GM12892 (cell line): Measurements from ENCODE around the gene SECTM1.

Source experiments
- POLR2A ChIP-seq: IDR thresholded peaks from 2 replicates; pipeline ENCODE4 v1.6.1; 2011; ENCODE audit warnings: low read depth, low read length, control low read depth
- POLR2AphosphoS5 ChIP-seq: IDR thresholded peaks from 2 replicates; pipeline ENCODE4 v1.6.1; 2011; ENCODE audit warnings: low read depth, low read length, control low read depth
- TAF1 ChIP-seq: IDR thresholded peaks from 2 replicates; pipeline ENCODE4 v1.6.1; 2011; ENCODE audit warnings: low read depth, mild to moderate bottlenecking, control low read depth, low read length, borderline replicate concordance

DNA sequence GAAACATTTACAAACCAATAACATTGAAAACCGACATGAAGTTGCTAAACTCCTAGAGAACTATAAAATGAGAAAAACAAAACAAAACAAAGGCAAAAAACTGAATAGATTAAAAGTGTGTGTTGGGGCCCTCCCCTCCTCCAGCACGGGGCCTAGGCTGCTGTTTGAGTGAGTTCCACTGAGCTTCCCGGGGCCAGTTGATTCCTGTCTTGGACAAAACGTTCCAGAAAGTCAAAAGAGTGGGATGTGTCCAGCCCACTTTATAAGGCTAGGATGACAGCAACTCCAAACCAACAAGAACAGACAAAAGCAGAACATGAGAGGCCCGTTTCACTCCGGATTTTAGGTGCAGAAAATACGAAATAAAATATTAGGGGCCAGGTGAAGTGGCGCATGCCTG is 48.4 kb downstream of the SECTM1 start:
- TF ChIP-seq POLR2A (no peak), POLR2AphosphoS5 (no peak), TAF1 (no peak)
